HL-60 (cell line): Measurements from ENCODE around the gene MEN1.
A peak's percentile ranks its signal among the peaks of the same experiment; 100 is the strongest.

Source experiments
- DNase-seq, 2 experiments: peaks; one replicate each; pipeline ENCODE4 v3.0.0-alpha.2; 2010 to 2020; ENCODE audit warnings: low read depth in 1 of 2, low spot score in 1 of 2
- H3K27ac ChIP-seq: fragments of 250-450 bp; sonication (Bioruptor Pico); replicated peaks from 2 replicates; pipeline ENCODE4 v1.5.1; 2020; ENCODE audit warnings: mild to moderate bottlenecking, moderate library complexity
- H3K27me3 ChIP-seq: fragments of 250-450 bp; sonication (Bioruptor Pico); 2 replicates; pipeline ENCODE4 v1.5.1; 2021; ENCODE audit warnings: mild to moderate bottlenecking, moderate library complexity; ENCODE audit not compliant: insufficient read depth, poor library complexity, severe bottlenecking
- H3K4me3 ChIP-seq: replicated peaks from 2 replicates; pipeline ENCODE4 v1.5.1; 2011; ENCODE audit warnings: mild to moderate bottlenecking, control low read depth, low read length; ENCODE audit not compliant: insufficient read depth
- GABPA ChIP-seq: IDR thresholded peaks from 2 replicates; pipeline ENCODE4 v1.6.1; 2012; ENCODE audit warnings: low read depth
- POLR2AphosphoS5 ChIP-seq: IDR thresholded peaks from 2 replicates; pipeline ENCODE4 v1.6.1; 2012; ENCODE audit warnings: low read depth
- SPI1 ChIP-seq: IDR thresholded peaks from 2 replicates; pipeline ENCODE4 v1.6.1; 2012; ENCODE audit warnings: low read depth, mild to moderate bottlenecking, borderline replicate concordance
- TF ChIP-seq, protein P1 (sequence below): IDR thresholded peaks from 2 replicates; pipeline ENCODE4 v1.6.1; 2012; ENCODE audit warnings: low read depth; ENCODE audit not compliant: insufficient replicate concordance
- TF ChIP-seq, protein P2 (sequence below): IDR thresholded peaks from one replicate; pipeline ENCODE4 v1.5.1; 2011; ENCODE audit warnings: low read length, control low read depth, inconsistent platforms; ENCODE audit not compliant: insufficient read depth

The MEN1 gene

DNA sequence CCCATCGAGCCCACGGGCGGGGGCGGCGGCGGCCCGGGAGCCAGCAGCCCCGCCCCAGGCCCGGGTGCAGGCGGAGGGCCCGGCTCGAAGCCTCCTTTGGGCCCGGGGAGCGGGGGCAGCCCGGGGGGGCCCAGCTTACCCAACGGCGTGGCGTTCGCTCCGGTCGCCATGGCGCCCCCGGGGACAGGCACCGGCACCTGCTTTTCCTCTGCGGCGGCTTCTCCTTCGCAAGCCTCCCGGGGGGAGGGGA is 32.2 kb downstream of the MEN1 start:
- peak overlapping the region; percentile 58 for H3K4me3 ChIP-seq
- TF ChIP-seq SPI1 (no peak), GABPA (no peak), POLR2AphosphoS5 (no peak)
- TF ChIP-seq, protein P1, sequence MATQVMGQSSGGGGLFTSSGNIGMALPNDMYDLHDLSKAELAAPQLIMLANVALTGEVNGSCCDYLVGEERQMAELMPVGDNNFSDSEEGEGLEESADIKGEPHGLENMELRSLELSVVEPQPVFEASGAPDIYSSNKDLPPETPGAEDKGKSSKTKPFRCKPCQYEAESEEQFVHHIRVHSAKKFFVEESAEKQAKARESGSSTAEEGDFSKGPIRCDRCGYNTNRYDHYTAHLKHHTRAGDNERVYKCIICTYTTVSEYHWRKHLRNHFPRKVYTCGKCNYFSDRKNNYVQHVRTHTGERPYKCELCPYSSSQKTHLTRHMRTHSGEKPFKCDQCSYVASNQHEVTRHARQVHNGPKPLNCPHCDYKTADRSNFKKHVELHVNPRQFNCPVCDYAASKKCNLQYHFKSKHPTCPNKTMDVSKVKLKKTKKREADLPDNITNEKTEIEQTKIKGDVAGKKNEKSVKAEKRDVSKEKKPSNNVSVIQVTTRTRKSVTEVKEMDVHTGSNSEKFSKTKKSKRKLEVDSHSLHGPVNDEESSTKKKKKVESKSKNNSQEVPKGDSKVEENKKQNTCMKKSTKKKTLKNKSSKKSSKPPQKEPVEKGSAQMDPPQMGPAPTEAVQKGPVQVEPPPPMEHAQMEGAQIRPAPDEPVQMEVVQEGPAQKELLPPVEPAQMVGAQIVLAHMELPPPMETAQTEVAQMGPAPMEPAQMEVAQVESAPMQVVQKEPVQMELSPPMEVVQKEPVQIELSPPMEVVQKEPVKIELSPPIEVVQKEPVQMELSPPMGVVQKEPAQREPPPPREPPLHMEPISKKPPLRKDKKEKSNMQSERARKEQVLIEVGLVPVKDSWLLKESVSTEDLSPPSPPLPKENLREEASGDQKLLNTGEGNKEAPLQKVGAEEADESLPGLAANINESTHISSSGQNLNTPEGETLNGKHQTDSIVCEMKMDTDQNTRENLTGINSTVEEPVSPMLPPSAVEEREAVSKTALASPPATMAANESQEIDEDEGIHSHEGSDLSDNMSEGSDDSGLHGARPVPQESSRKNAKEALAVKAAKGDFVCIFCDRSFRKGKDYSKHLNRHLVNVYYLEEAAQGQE = no peak
- TF ChIP-seq, protein P2, sequence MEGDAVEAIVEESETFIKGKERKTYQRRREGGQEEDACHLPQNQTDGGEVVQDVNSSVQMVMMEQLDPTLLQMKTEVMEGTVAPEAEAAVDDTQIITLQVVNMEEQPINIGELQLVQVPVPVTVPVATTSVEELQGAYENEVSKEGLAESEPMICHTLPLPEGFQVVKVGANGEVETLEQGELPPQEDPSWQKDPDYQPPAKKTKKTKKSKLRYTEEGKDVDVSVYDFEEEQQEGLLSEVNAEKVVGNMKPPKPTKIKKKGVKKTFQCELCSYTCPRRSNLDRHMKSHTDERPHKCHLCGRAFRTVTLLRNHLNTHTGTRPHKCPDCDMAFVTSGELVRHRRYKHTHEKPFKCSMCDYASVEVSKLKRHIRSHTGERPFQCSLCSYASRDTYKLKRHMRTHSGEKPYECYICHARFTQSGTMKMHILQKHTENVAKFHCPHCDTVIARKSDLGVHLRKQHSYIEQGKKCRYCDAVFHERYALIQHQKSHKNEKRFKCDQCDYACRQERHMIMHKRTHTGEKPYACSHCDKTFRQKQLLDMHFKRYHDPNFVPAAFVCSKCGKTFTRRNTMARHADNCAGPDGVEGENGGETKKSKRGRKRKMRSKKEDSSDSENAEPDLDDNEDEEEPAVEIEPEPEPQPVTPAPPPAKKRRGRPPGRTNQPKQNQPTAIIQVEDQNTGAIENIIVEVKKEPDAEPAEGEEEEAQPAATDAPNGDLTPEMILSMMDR = no peak
- H3K27ac ChIP-seq = peak overlapping the region; percentile 94
- DNase-seq = no peak
- H3K27me3 ChIP-seq = no peaks in the 10 kb centered on the region

DNA sequence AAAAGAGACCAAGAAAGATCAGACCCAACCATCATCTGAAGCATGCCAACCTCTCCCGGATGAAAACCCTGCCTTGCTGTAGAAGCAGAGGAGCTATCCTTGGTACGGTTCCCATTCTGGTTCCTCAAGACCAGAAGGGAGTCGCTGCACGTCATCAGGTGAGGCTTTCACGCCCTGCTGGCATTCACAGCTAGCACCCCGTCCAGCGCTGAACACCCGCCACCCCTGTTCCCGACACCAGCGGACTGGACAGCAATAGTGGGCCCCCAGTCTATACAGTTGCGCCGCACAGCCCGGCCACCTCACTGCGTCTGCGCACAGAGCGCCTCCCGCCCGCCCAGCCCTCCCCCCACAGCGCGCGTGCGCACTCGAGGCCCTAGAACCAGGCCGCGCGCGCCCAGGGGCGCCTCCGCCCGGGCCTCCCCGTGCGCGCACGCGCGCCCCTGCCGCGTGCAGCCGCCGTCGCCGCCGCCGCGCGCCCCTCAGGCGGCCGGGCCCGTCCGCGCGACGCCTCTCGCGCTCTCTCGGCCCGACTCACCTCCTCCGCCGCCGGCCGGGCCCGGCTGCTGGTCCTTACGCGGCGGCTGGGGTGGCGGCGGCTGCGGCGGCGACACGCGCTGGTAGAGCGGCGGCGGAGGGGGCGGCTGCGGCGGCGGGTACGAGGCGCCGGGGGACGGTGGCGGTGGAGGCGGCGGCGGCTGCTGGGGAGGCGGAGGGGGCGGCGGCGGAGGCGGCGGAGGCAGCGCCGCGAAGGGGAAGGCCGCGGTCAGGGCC is 32.7 kb downstream of the MEN1 start:
- peak; percentile 63 to 72 for DNase-seq
- H3K27me3 ChIP-seq = no peaks in the 10 kb centered on the region
- TF ChIP-seq, protein P2 = no peak
- TF ChIP-seq POLR2AphosphoS5 (peak; percentile 65), GABPA (no peak), SPI1 (no peak)
- TF ChIP-seq, protein P1 = peak; percentile 89
- peak overlapping the region; percentile 65 for H3K27ac ChIP-seq
- H3K4me3 ChIP-seq = peak overlapping the region; percentile 80

DNA sequence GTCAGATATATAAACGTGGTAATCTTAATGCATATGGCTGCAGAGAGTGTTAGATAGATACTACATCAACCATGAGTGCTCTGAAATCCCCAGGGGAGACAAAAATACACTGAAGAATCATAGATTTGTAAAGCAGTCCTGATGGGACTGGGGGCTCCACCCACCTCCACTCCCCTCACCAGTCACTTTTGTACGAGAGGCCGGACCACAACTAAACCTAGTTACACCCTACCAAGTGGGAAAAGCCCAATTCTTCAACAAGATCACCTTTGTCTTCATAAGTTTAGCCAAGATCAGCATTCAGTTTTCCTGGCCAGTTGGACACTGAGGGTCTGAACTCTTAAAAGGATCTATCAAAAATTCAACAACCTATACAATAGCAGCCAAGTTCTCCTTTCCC is 33.5 kb downstream of the MEN1 start:
- TF ChIP-seq SPI1 (no peak), GABPA (no peak)
- TF ChIP-seq, protein P1 = no peak
- TF ChIP-seq, protein P2 = no peak
- Histone ChIP-seq H3K27me3 (no peaks in the 10 kb centered on the region), H3K27ac (peak overlapping the region; percentile 65), H3K4me3 (peak overlapping the region; percentile 80)
- no peak for DNase-seq
